Ectodermal cell (in vitro differentiated cells): ENCODE data around the gene SLC35A2.
A peak's percentile ranks its signal among the peaks of the same experiment; 100 is the strongest.
"Not testable (repeated sequence)": the region's sequence is repeated elsewhere in the genome, so short reads cannot be mapped to it uniquely, and the experiment has no call there.

ENCODE experiments used
- H3K27ac ChIP-seq: 2 replicates; pipeline ENCODE4 v1.7.0; 2013; ENCODE audit warnings: mild to moderate bottlenecking, low read depth, low read length; ENCODE audit not compliant: insufficient read depth, poor library complexity, severe bottlenecking
- H3K27me3 ChIP-seq: 2 replicates; pipeline ENCODE4 v1.7.0; 2013; ENCODE audit warnings: mild to moderate bottlenecking, low read length; ENCODE audit not compliant: insufficient read depth, control insufficient read depth, poor library complexity, severe bottlenecking
- H3K36me3 ChIP-seq: one replicate; pipeline ENCODE4 v1.7.0; 2013; ENCODE audit warnings: low read length; ENCODE audit not compliant: control insufficient read depth, insufficient read depth
- H3K4me1 ChIP-seq: one replicate; pipeline ENCODE4 v1.7.0; 2013; ENCODE audit warnings: low read length; ENCODE audit not compliant: control insufficient read depth, insufficient read depth
- H3K4me3 ChIP-seq: 2 replicates; pipeline ENCODE4 v1.7.0; 2013; ENCODE audit warnings: low read depth, low read length, control low read depth; ENCODE audit not compliant: insufficient read depth
- H3K9me3 ChIP-seq: 2 replicates; pipeline ENCODE4 v1.7.0; 2013; ENCODE audit warnings: mild to moderate bottlenecking, low read length, moderate library complexity; ENCODE audit not compliant: control insufficient read depth
- WGBS, 2 experiments: methylation state at CpG; one replicate each; pipeline ENCODE4 v1.1.7; 2013; ENCODE audit warnings: missing lambda C conversion rate in 2 of 2; 5-methylcytosine and 5-hydroxymethylcytosine counted together

The SLC35A2 gene

DNA sequence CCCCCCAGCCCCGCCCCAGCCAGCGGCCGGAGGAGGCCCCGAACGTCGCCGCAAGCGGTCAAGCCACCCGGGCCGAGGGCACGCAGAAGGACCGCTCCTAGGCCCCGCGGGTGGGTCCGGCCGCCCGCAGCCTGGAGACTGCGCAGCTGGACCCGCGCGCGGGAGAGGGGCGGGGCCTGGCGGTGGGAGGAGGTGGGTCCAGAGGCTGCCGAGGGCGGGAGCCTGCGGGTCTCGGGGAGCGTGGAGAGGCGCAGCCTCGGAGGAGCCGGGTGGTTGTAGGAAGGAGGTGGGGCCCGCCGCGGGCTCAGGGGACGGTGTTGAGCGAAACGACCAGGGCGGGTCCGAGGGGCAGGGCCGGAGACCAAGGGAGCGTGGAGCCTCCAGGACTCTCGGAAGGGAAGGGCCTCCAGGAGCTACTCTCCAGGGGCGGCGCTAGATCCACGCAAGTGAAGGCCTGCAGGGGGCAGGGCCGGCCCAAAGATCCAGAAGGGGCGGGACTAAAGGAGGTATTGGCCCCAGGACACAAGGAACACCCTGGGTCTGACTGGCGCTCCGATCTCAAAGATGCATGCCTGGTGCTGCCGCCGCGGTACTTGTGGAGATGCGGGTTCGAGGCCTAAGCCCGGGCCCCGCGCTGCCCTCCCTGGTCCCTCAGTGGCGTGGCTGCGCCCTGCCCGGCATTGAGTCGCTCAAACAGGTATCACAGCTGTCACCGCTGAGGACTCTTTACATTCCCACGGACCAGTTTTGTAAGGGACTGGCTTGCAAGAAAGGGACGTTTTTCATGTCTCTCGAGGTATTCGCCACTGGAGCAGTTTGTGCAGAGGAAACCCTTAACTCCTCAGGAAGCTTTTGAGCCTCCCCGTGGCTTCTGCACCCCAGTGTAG lies 19.8 kb downstream of the SLC35A2 start:
- WGBS, 2 experiments = 5 to 6% methylated on average over 68 of the region's 68 CpGs
- Histone ChIP-seq H3K36me3 (peaks cover 4% of the 10 kb centered on the region), H3K4me3 (peak overlapping the region; percentile 53), H3K4me1 (no peaks in the 10 kb centered on the region), H3K27me3 (no peaks in the 10 kb centered on the region), H3K9me3 (no peaks in the 10 kb centered on the region), H3K27ac (no peak overlapping the region)

- Histone ChIP-seq H3K4me1 (no peaks in the 10 kb centered on the region), H3K4me3 (peak overlapping the region; percentile 53), H3K27me3 (no peaks in the 10 kb centered on the region), H3K27ac (no peak overlapping the region), H3K36me3 (peaks cover 4% of the 10 kb centered on the region), H3K9me3 (no peaks in the 10 kb centered on the region)
- WGBS, 2 experiments = 1% methylated on average over 35 of the region's 35 CpGs
Measured at GRCh38 chrX:48890934-48891401, 20.5 kb downstream of the SLC35A2 start.

GRCh38 chrX:48890296-48890925 lies 21.0 kb downstream of the SLC35A2 start:
- no peak overlapping the region for H3K4me3 ChIP-seq

DNA sequence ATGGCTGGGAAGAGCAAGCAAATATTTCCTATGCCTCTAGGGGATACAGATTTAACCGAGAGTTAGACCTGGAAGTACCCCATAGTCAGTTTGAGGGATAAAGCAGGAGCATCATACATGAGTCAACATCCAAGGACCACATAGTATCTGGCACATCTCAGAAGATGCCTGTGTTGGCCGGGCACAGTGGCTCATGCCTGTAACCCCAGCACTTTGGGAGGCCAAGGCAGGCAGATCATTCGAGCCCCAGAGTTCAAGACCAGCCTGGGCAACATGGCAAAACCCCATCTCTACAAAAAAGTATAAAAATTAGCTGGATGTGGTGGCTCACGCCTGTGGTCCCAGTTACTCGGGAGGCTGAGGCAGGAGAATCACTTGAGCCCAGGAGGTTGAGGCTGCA lies 24.9 kb downstream of the SLC35A2 start:
- H3K36me3 ChIP-seq, H3K27ac ChIP-seq, H3K9me3 ChIP-seq, H3K27me3 ChIP-seq, H3K4me1 ChIP-seq, H3K4me3 ChIP-seq: not testable (repeated sequence)
- WGBS, 2 experiments = 87 to 93% methylated on average over 5 of the region's 5 CpGs

More at GRCh38 chrX:48890296-48890925, 21.0 kb downstream of the SLC35A2 start:
- Histone ChIP-seq H3K27ac (no peak overlapping the region), H3K9me3 (no peaks in the 10 kb centered on the region), H3K36me3 (peaks cover 4% of the 10 kb centered on the region), H3K4me1 (no peaks in the 10 kb centered on the region), H3K27me3 (no peaks in the 10 kb centered on the region)
- 36 to 39% methylated on average over 14 to 15 of the region's 15 CpGs for WGBS, 2 experiments

GRCh38 chrX:48883729-48884128 lies 27.7 kb downstream of the SLC35A2 start:
- WGBS, 2 experiments = 82 to 85% methylated on average over 10 of the region's 10 CpGs
- Histone ChIP-seq H3K27me3 (no peaks in the 10 kb centered on the region), H3K4me1 (no peaks in the 10 kb centered on the region)

DNA sequence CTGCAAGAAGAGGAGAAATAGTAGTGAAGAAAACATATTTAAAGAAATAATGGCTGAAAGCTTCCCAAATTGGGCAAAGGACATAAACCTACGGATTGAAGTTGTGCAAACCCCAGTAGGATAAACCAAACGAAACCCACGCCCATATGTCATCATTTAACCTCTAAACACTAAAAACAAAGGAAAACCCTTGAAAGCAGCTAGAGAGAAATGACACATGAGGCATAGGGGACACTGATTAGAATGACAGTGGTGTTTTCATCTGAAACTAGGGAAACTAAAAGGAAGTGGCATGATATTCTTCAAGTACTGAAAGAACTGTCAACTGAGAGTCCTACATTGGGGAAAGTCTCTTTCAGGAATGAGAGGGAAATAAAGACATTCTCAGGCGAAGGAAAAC lies 34.5 kb downstream of the SLC35A2 start:
- 75 to 91% methylated on average over 1 to 4 of the region's 4 CpGs for WGBS, 2 experiments

More at GRCh38 chrX:48883729-48884128, 27.7 kb downstream of the SLC35A2 start:
- H3K27ac ChIP-seq = no peak overlapping the region
- H3K9me3 ChIP-seq = no peaks in the 10 kb centered on the region
- no peak overlapping the region for H3K4me3 ChIP-seq
- no peaks in the 10 kb centered on the region for H3K36me3 ChIP-seq

GRCh38 chrX:48872017-48872416 lies 39.4 kb downstream of the SLC35A2 start:
- not testable (repeated sequence) for H3K9me3 ChIP-seq, H3K4me1 ChIP-seq, H3K27ac ChIP-seq, H3K4me3 ChIP-seq, H3K27me3 ChIP-seq, H3K36me3 ChIP-seq
- WGBS, 2 experiments = no CpG with 5 or more reads among the region's 2 CpGs

More for the DNA sequence above, 34.5 kb downstream of the SLC35A2 start:
- H3K27me3 ChIP-seq, H3K36me3 ChIP-seq, H3K4me3 ChIP-seq, H3K27ac ChIP-seq, H3K4me1 ChIP-seq, H3K9me3 ChIP-seq: not testable (repeated sequence)

- no peaks in the 10 kb centered on the region for H3K36me3 ChIP-seq
- H3K9me3 ChIP-seq = no peaks in the 10 kb centered on the region
- 87 to 93% methylated on average over 4 of the region's 4 CpGs for whole genome bisulfite sequencing, 2 experiments
- no peaks in the 10 kb centered on the region for H3K4me1 ChIP-seq
- no peak overlapping the region for H3K4me3 ChIP-seq
- H3K27ac ChIP-seq = no peak overlapping the region
- H3K27me3 ChIP-seq = no peaks in the 10 kb centered on the region
Measured at GRCh38 chrX:48864210-48864609, 47.2 kb downstream of the SLC35A2 start.

DNA sequence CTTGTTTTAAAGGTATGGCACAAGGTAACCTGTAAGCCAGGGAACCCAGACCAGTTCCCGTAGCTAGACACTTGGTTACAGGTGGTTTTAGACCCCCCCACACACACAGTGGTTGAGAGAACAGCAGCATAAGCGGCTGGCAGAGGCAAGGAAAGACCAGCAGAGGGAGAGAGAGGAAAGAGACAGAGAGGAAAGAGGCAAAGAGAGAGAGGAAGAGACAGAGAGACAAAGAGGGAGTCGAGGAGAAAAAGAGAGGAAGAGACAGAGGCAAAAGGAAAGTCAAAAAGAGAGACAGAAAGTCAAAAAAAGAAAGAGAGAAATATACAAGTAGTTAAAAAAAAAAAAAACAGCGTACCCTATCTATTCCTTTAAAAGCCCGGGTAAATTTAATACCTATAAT lies 56.5 kb downstream of the SLC35A2 start:
- no peaks in the 10 kb centered on the region for H3K9me3 ChIP-seq
- no peaks in the 10 kb centered on the region for H3K36me3 ChIP-seq
- no peaks in the 10 kb centered on the region for H3K4me1 ChIP-seq
- no peaks in the 10 kb centered on the region for H3K27me3 ChIP-seq
- H3K27ac ChIP-seq = no peak overlapping the region
- WGBS, 2 experiments = 35 to 60% methylated on average over 2 to 4 of the region's 5 CpGs
- H3K4me3 ChIP-seq = no peak overlapping the region

- H3K9me3 ChIP-seq, H3K36me3 ChIP-seq, H3K4me3 ChIP-seq, H3K27ac ChIP-seq, H3K4me1 ChIP-seq, H3K27me3 ChIP-seq: not testable (repeated sequence)
- WGBS, 2 experiments = 92 to 96% methylated on average over 12 of the region's 12 CpGs
Measured at GRCh38 chrX:48854121-48854804, 57.2 kb downstream of the SLC35A2 start.
